Measurements from ENCODE around the gene CBX1. TPM values are rescaled to one million over a fixed set of nuclear protein-coding genes. Genes with fewer than 3 reads are reported as not detected.
A peak's percentile ranks its signal among the peaks of the same experiment; 100 is the strongest.

CBX1 gene
- total and polyA plus RNA-seq, 8 donors, result 7.9 to 24.1 (median 12.0) TPM

GRCh38 chr17:48051706-48052486 is 49.4 kb downstream of the CBX1 start:
- Histone ChIP-seq H3K27me3 (no peaks in the 10 kb centered on the region), H3K4me1 (peaks cover 38 to 60% (median 43%) of the 10 kb centered on the region in 3 donors), H3K36me3 (peaks cover 0 to 15% (median 6%) of the 10 kb centered on the region in 3 donors), H3K9me3 (no peaks in the 10 kb centered on the region), H3K27ac (peak overlapping the region in 3 of 4 donors; percentile 42 to 95 (median 89)), H3K4me3 (no peak overlapping the region)
- DNase-seq, result no peak
- 49 to 55% methylated on average over 5 of the region's 5 CpGs for WGBS, 2 donors
- intact Hi-C loops (cut with DNase I), result no loop called here
- ATAC-seq, result no peak
- no peak for FAIRE-seq
- TF ChIP-seq, protein P1, sequence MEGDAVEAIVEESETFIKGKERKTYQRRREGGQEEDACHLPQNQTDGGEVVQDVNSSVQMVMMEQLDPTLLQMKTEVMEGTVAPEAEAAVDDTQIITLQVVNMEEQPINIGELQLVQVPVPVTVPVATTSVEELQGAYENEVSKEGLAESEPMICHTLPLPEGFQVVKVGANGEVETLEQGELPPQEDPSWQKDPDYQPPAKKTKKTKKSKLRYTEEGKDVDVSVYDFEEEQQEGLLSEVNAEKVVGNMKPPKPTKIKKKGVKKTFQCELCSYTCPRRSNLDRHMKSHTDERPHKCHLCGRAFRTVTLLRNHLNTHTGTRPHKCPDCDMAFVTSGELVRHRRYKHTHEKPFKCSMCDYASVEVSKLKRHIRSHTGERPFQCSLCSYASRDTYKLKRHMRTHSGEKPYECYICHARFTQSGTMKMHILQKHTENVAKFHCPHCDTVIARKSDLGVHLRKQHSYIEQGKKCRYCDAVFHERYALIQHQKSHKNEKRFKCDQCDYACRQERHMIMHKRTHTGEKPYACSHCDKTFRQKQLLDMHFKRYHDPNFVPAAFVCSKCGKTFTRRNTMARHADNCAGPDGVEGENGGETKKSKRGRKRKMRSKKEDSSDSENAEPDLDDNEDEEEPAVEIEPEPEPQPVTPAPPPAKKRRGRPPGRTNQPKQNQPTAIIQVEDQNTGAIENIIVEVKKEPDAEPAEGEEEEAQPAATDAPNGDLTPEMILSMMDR (IDR thresholded peaks at IDR 0.05), result no peak

DNA sequence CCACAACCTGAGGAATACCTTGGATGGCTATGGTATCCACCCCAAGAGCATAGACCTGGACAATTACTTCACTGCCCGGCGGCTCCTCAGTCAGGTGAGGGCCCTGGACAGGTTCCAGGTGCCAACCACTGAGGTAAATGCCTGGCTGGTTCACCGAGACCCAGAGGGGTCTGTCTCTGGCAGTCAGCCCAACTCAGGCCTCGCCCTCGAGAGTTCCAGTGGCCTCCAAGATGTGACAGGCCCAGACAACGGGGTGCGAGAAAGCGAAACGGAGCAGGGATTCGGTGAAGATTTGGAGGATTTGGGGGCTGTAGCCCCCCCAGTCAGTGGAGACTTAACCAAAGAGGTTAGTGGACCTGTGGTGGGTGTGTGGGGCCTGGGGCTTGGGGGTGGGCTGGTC is 50.0 kb downstream of the CBX1 start:
- TF ChIP-seq, protein P1 (IDR thresholded peaks at IDR 0.05), result no peak
- no peak overlapping the region for H3K4me3 ChIP-seq

GRCh38 chr17:48048384-48049126 is 52.7 kb downstream of the CBX1 start:
- H3K9me3 ChIP-seq, result no peaks in the 10 kb centered on the region
- ATAC-seq (peak; percentile 52 to 72 (median 68)), FAIRE-seq (no peak), DNase-seq (peak; percentile 76 to 91 (median 84))
- H3K4me3 ChIP-seq, result peak overlapping the region; percentile 71 to 93 (median 80)
- peaks cover 0 to 9% (median 0%) of the 10 kb centered on the region in 3 donors for H3K36me3 ChIP-seq
- peak overlapping the region; percentile 89 to 95 (median 90) for H3K27ac ChIP-seq
- WGBS, 2 donors, result 0% methylated on average over 40 to 53 of the region's 53 CpGs
- intact Hi-C loops (cut with DNase I), result no loop called here
- H3K4me1 ChIP-seq, result peaks cover 49 to 56% (median 50%) of the 10 kb centered on the region in 3 donors
- TF ChIP-seq, protein P1 (IDR thresholded peaks at IDR 0.05), result no peak
- no peaks in the 10 kb centered on the region for H3K27me3 ChIP-seq

More for the DNA sequence above, 50.0 kb downstream of the CBX1 start:
- H3K9me3 ChIP-seq, result no peaks in the 10 kb centered on the region
- peaks cover 44 to 66% (median 48%) of the 10 kb centered on the region in 3 donors for H3K4me1 ChIP-seq
- no peak for FAIRE-seq
- peak overlapping the region in 3 of 4 donors; percentile 7 to 95 (median 89) for H3K27ac ChIP-seq
- no peak for ATAC-seq
- H3K27me3 ChIP-seq, result no peaks in the 10 kb centered on the region
- WGBS, 2 donors, result 61 to 62% methylated on average over 10 of the region's 10 CpGs
- peaks cover 0 to 9% (median 3%) of the 10 kb centered on the region in 3 donors for H3K36me3 ChIP-seq
- intact Hi-C loops (cut with DNase I), result no loop called here
- peak in 1 of 6 donors; percentile 59 for DNase-seq

- TF ChIP-seq, protein P1 (IDR thresholded peaks at IDR 0.05), result no peak
- Histone ChIP-seq H3K27ac (peak within 1 kb of the TSS; percentile 89 to 95 (median 90)), H3K4me1 (peaks cover 42 to 49% (median 43%) of the 10 kb centered on the region in 3 donors), H3K4me3 (peak within 1 kb of the TSS; percentile 71 to 93 (median 80)), H3K36me3 (peaks cover 0 to 9% (median 0%) of the 10 kb centered on the region in 3 donors), H3K27me3 (no peaks in the 10 kb centered on the region), H3K9me3 (no peaks in the 10 kb centered on the region)
- intact Hi-C loops (cut with DNase I), result no loop called here
- WGBS, 2 donors, result 1% methylated on average over 47 of the region's 47 CpGs
- FAIRE-seq (peak; percentile 67), DNase-seq (peak; percentile 96 to 100 (median 99)), ATAC-seq (peak; percentile 90 to 94 (median 92))
Measured at GRCh38 chr17:48047741-48048383, 53.4 kb downstream of the CBX1 start, which contains the start of gene NFE2L1. NFE2L1 (plus strand) TSS chr17:48048359; CDS start chr17:48051119, 2,760 bp downstream.

Data from pancreas (tissue), 10 donors.